Body of pancreas (tissue), 4 donors: ENCODE data around the gene DPY19L2. TPM values are rescaled to one million over a fixed set of nuclear protein-coding genes. Genes with fewer than 3 reads are reported as not detected.
"Not testable (repeated sequence)": the region's sequence is repeated elsewhere in the genome, so short reads cannot be mapped to it uniquely, and the experiment has no call there.

Experiments used
- ATAC-seq: fragments of 150-250 bp; one replicate; pipeline ENCODE4 v1.9.1; 2016
- DNase-seq, 4 donors: peaks; one replicate each; pipeline ENCODE4 v3.0.0-alpha.2; 2019
- H3K27ac ChIP-seq, 4 donors: fragments of 200-600 bp; sonication (generic); 1 replicate in 3 of 4; 2 replicates in 1 of 4; pipeline versions ENCODE4 v1.5.1 to v1.6.1; 2016 to 2019; ENCODE audit warnings: mild to moderate bottlenecking in 1 of 4, mixed read lengths in 1 of 4, moderate library complexity in 1 of 4
- H3K27me3 ChIP-seq, 2 donors: fragments of 200-600 bp; sonication (generic); one replicate each; pipeline ENCODE4 v1.6.0; 2016; ENCODE audit warnings: mild to moderate bottlenecking in 1 of 2
- H3K36me3 ChIP-seq, 2 donors: fragments of 200-600 bp; sonication (generic); replicated peaks in 1 of 2; 2 replicates each; pipeline ENCODE4 v1.5.1; 2016; ENCODE audit warnings: low read depth in 2 of 2; ENCODE audit not compliant: insufficient read depth in 1 of 2
- H3K4me1 ChIP-seq: fragments of 200-600 bp; sonication (generic); one replicate; pipeline ENCODE4 v1.6.0; 2016
- H3K4me3 ChIP-seq, 2 donors: fragments of 200-600 bp; sonication (generic); 1 replicate in 1 of 2; 2 replicates in 1 of 2; pipeline ENCODE4 v1.5.1; 2016 to 2019
- H3K9me3 ChIP-seq, 3 donors: fragments of 200-600 bp; sonication (generic); 1 replicate in 2 of 3; 2 replicates in 1 of 3; pipeline ENCODE4 v1.5.1; 2016
- POLR2A ChIP-seq, 3 donors: fragments of 450-650 bp; IDR thresholded peaks; one replicate each; pipeline ENCODE4 v1.6.1; 2016; ENCODE audit warnings: antibody characterized with exemption in 3 of 3, mild to moderate bottlenecking in 2 of 3
- WGBS, 2 donors: methylation state at CpG; one replicate each; pipeline ENCODE4 v1.1.5; 2017; 5-methylcytosine and 5-hydroxymethylcytosine counted together
- intact Hi-C: fragments of 100-400 bp; cut with DNase I; formaldehyde crosslinking; loops from one replicate; pipeline ENCODE4 v1.15.1; 2023
- total RNA-seq, 2 donors: library from RNA; depleted of rRNA; stranded (reverse); fragments of >200 nt; gene quantifications; one replicate each; pipeline ENCODE4 v1.1.0, GENCODE V29; 2016
- TF ChIP-seq, protein P1 (sequence below), 7 experiments: fragments of 450-650 bp in 4 of 7; fragments of 200-600 bp in 3 of 7; sonication (generic) in 3 of 7; IDR thresholded peaks; one replicate each; pipeline ENCODE4 v1.5.1; 2016 to 2019; ENCODE audit warnings: antibody characterized with exemption in 7 of 7

Gene DPY19L2
- total RNA-seq, 2 donors from 2014 or later, result 5.2 to 5.6 TPM

DNA sequence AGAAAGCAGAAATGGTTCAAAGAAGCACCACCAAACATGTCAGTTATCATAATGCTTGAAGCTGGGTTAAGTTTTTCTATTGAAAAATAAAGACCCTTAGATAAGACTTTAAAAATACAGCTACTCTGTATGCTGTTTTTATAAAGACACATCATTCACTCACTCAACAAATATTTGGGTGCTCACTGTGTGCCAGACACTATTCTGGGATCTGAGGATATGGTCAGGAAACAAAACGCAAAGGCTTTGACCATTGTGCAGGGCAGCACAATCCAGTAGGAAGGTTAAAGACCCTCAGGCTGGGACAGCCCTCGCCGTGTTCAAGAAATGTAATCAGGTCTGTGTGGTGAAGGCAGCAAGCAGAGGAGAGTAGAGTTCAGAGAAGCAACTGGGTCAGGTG lies 38.0 kb upstream of the DPY19L2 start:
- TF ChIP-seq POLR2A (IDR thresholded peaks at IDR 0.05), result no peak
- TF ChIP-seq, protein P1, sequence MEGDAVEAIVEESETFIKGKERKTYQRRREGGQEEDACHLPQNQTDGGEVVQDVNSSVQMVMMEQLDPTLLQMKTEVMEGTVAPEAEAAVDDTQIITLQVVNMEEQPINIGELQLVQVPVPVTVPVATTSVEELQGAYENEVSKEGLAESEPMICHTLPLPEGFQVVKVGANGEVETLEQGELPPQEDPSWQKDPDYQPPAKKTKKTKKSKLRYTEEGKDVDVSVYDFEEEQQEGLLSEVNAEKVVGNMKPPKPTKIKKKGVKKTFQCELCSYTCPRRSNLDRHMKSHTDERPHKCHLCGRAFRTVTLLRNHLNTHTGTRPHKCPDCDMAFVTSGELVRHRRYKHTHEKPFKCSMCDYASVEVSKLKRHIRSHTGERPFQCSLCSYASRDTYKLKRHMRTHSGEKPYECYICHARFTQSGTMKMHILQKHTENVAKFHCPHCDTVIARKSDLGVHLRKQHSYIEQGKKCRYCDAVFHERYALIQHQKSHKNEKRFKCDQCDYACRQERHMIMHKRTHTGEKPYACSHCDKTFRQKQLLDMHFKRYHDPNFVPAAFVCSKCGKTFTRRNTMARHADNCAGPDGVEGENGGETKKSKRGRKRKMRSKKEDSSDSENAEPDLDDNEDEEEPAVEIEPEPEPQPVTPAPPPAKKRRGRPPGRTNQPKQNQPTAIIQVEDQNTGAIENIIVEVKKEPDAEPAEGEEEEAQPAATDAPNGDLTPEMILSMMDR (IDR thresholded peaks at IDR 0.05), result no peak
- intact Hi-C loops, result no loop called here
- 79 to 89% methylated on average over 3 of the region's 3 CpGs for WGBS, 2 donors
- Histone ChIP-seq H3K4me1 (no peaks in the 10 kb centered on the region), H3K9me3 (no peaks in the 10 kb centered on the region), H3K4me3 (no peak overlapping the region), H3K27me3 (no peaks in the 10 kb centered on the region), H3K27ac (no peak overlapping the region), H3K36me3 (no peaks in the 10 kb centered on the region)
- DNase-seq, result no peak
- no peak for ATAC-seq

DNA sequence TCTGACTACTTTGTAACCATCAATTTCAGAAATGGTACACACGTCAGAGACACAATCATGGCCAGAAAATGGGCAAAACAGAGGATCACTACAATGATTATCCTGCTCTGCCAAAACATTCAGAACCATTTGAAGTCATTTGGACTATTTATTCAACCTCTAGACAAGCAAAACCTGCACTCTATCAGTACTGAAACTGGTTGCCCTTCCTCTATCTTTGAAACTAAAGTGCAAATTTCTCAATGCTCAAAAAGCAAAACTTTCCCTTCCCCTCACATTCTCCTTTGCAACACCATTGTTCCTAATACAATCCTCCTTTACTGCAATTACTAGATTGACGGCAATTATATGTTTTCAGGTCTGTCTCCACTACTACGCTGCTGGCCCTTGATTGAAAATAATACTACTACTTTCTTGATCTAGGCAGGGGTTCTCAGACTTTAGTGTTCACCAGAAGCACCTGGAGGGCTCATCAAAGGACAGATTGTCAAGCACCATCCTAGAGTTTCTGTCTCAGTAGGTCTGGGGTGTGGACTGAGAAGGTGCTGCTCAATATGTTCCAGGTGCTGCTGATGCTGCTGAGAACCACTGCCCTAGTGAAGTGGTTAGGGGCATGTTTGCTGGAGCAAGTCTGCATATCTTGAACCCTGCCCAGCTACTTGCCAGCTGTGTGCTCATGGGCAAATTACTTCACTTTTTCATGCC lies 31.5 kb upstream of the DPY19L2 start:
- WGBS, 2 donors, result 79 to 82% methylated on average over 3 of the region's 3 CpGs
- H3K27me3 ChIP-seq, H3K4me1 ChIP-seq, H3K36me3 ChIP-seq, DNase-seq, ATAC-seq, H3K4me3 ChIP-seq, H3K27ac ChIP-seq, intact Hi-C loops, H3K9me3 ChIP-seq: not testable (repeated sequence)

DNA sequence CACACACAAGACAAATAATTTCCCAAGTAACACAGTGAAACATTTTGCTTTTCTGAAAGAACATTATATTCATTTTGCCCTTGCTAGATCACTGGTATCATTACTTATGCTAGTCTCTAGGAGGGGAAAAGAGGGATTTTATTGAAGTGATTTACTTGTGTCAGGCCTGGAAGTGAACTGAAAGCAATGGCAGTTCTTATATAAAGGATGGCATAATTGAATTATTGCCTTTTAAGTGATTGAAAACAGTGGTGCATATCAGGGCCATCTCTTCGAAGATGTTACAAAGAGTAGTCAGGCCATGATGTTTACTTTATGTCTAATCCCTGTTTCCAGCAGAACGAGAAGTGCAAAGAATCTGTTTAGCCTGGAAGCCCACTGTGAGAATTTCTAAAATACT lies 30.7 kb upstream of the DPY19L2 start:
- H3K36me3 ChIP-seq, H3K9me3 ChIP-seq, intact Hi-C loops, H3K27ac ChIP-seq, ATAC-seq, H3K4me1 ChIP-seq, H3K27me3 ChIP-seq, H3K4me3 ChIP-seq, DNase-seq: not testable (repeated sequence)
- 61 to 63% methylated on average over 2 of the region's 2 CpGs for WGBS, 2 donors

DNA sequence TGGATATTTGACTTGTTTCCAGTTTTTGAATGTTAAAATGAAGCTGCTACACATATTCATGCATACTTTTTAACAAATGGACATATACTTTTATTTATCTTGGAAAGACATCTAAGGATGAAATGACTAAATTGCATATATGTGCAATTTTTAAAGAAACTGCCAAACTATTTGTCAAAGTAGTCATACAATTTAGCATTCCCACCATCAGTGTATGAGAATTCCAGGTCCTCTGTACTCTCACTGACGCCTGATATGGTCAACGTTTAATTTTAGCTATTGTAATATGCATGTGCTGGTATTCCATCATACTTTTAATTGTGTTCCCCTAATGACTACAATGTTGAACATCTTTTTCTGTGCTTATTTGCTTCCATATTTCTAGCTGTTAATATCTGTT lies 22.5 kb upstream of the DPY19L2 start:
- H3K27ac ChIP-seq, H3K27me3 ChIP-seq, H3K36me3 ChIP-seq, H3K4me3 ChIP-seq, ATAC-seq, intact Hi-C loops, H3K9me3 ChIP-seq, DNase-seq: not testable (repeated sequence)
- 84 to 91% methylated on average over 2 of the region's 2 CpGs for WGBS, 2 donors
- H3K4me1 ChIP-seq, result peaks cover 14% of the 10 kb centered on the region

DNA sequence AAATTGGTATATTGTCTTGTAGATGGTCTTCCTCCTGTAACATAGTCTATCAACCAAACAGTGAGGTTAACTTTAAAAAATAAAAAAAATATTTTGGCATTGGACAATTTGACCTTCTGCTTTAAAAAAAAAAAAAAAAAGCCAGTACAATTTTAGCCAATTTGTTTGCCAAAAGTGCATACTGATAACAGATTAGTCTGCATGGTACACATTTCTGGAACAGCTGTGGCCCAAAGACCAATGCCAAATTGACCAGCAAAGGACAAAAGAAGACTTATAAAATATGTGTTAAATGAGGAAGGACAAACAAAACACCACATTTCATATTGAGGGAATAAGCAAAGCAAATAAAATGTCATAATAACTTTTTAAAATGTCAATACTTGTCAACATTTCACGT lies 20.8 kb upstream of the DPY19L2 start:
- H3K27ac ChIP-seq, H3K27me3 ChIP-seq, H3K4me3 ChIP-seq, H3K9me3 ChIP-seq, H3K36me3 ChIP-seq, intact Hi-C loops, ATAC-seq: not testable (repeated sequence)
- WGBS, 2 donors, result 21 to 22% methylated on average over 1 of the region's 1 CpG
- peaks cover 14% of the 10 kb centered on the region for H3K4me1 ChIP-seq
- DNase-seq, result peak in 3 of 4 donors; percentile 14 to 26 (median 16)

DNA sequence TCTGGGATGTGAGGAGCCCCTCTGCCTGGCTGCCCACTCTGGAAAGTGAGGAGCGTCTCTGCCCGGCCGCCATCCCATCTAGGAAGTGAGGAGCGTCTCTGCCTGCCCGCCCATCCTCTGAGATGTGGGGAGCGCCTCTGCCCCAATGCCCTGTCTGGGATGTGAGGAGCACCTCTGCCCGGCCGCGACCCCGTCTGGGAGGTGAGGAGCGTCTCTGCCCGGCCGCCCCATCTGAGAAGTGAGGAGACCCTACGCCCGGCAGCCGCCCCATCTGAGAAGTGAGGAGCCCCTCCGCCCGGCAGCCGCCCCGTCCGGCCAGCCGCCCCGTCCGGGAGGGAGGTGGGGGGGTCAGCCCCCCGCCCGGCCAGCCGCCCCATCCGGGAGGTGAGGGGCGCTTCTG lies 18.3 kb upstream of the DPY19L2 start:
- H3K36me3 ChIP-seq, H3K27ac ChIP-seq, ATAC-seq, H3K4me3 ChIP-seq, H3K27me3 ChIP-seq, intact Hi-C loops, DNase-seq, H3K9me3 ChIP-seq: not testable (repeated sequence)
- WGBS, 2 donors, result 98% methylated on average over 7 of the region's 29 CpGs; no CpG with 5 or more reads in 1 of the 2 donors
- H3K4me1 ChIP-seq, result peaks cover 14% of the 10 kb centered on the region

DNA sequence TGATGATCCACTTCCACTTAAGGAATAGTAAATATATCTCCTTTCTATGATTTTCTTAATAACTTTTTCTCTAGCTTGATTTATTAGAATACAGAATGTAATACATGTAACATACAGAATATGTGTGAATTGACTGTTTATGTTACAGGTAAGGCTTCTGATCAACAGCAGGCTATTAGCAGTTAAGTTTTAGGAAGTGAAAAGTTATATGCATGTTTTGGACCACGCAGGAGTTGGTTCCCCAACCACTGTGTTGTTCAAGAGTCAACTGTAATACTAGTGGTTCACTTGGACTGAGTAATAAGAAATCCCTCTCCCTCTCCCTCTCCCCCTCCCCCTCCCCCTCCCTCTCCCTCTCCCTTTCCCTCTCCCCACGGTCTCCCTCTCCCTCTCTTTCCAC lies 17.5 kb upstream of the DPY19L2 start:
- DNase-seq, H3K27ac ChIP-seq, intact Hi-C loops, H3K4me3 ChIP-seq, ATAC-seq, H3K27me3 ChIP-seq, H3K9me3 ChIP-seq, H3K36me3 ChIP-seq: not testable (repeated sequence)
- WGBS, 2 donors, result 81 to 82% methylated on average over 1 to 2 of the region's 2 CpGs
- peaks cover 14% of the 10 kb centered on the region for H3K4me1 ChIP-seq

DNA sequence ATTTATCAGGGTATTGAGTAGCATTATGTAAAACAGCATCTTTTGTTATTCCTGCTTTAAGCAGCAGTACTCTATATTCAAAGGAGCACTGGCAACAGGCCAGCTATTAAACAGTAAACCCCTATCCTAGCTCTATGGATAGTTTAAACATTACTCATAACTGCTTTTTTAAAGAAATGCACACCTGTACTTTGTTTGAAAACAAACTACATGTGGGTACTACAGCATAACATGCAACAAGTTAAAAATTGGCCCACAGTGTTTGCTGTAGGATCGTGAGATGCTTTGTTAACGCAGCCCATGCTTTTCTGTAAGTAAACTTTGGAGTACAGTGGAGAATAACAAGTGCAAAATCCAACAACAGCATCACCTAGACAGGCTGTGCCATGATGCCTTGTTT lies 14.3 kb upstream of the DPY19L2 start:
- H3K4me3 ChIP-seq, H3K27ac ChIP-seq, H3K4me1 ChIP-seq, intact Hi-C loops, H3K27me3 ChIP-seq, DNase-seq, H3K36me3 ChIP-seq, H3K9me3 ChIP-seq, ATAC-seq: not testable (repeated sequence)
- 41 to 47% methylated on average over 2 of the region's 2 CpGs for WGBS, 2 donors

DNA sequence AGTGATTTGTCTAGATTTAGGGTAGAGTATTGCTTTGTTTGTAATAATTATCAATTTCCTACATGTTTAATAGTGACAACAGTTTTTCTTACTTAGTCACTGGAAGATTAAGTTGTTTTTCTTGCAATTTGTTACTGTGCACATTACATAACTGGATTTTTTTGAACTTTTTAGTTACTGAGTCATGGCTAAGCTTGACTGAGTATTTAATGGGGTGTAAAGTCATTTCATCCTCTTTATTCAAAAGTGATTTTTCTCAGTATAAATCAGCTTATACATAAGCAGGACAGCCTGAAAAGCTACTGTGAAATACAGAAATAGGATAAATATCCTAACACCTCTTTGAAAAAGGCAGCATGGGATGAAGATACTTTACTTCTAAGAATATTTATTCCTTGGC lies 12.5 kb upstream of the DPY19L2 start:
- intact Hi-C loops, ATAC-seq: not testable (repeated sequence)

More for the DNA sequence above, 12.5 kb upstream of the DPY19L2 start:
- DNase-seq, H3K27me3 ChIP-seq, H3K9me3 ChIP-seq, H3K4me3 ChIP-seq, H3K4me1 ChIP-seq, H3K36me3 ChIP-seq, H3K27ac ChIP-seq: not testable (repeated sequence)
